ENCODE results near the gene KDM4B. TPM values are rescaled to one million over a fixed set of nuclear protein-coding genes. Genes with fewer than 3 reads are reported as not detected.

KDM4B gene
- total and polyA plus RNA-seq, 7 donors, result 7.2 to 46.5 (median 21.4) TPM

DNA sequence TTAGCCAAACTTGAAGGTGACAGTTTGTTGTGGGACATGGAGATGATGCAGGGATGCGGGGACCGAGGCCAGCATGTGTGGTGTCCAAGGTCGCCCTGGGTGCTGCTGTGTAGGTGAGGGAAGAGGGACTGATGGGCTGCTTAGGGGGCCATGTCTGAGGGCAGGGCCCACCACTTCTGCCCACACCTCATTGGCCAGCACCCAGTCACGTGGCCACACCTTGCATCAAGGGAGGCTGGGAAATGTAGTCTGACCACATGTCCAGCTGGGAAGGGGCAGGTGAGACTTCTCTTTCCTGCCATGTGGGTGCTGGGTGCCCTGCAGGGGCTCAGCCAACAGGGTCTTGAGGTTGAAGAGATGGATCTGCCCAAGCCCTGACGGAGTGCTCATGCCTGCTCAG is 88.9 kb downstream of the KDM4B start:
- WGBS, 2 donors, result 93% methylated on average over 5 of the region's 5 CpGs
- no peak overlapping the region for H3K27ac ChIP-seq
- H3K4me3 ChIP-seq, result no peak overlapping the region
- no peaks in the 10 kb centered on the region for H3K27me3 ChIP-seq
- H3K9me3 ChIP-seq, result peaks cover 0 to 2% (median under 1%) of the 10 kb centered on the region in 4 donors
- H3K36me3 ChIP-seq, result peaks cover 0 to 50% (median 2%) of the 10 kb centered on the region in 4 donors
- no peaks in the 10 kb centered on the region for H3K4me1 ChIP-seq
- TF ChIP-seq POLR2A (IDR thresholded peaks at IDR 0.05), result no peak
- DNase-seq, result no peak
- intact Hi-C loops (cut with DNase I), result no loop called here

- Histone ChIP-seq H3K4me1 (no peaks in the 10 kb centered on the region), H3K36me3 (peaks cover 0 to 52% (median 2%) of the 10 kb centered on the region in 4 donors), H3K9me3 (peaks cover 0 to 4% (median under 1%) of the 10 kb centered on the region in 4 donors), H3K4me3 (no peak overlapping the region), H3K27me3 (no peaks in the 10 kb centered on the region), H3K27ac (no peak overlapping the region)
- no peak for DNase-seq
- intact Hi-C loops (cut with DNase I), result no loop called here
- 92 to 95% methylated on average over 34 of the region's 34 CpGs for WGBS, 2 donors
- TF ChIP-seq CTCF (IDR thresholded peaks at IDR 0.05) (no peak), POLR2AphosphoS5 (IDR thresholded peaks at IDR 0.05) (no peak), POLR2A (IDR thresholded peaks at IDR 0.05) (no peak), EP300 (IDR thresholded peaks at IDR 0.05) (no peak)
Measured at GRCh38 chr19:5058521-5059212, 89.8 kb downstream of the KDM4B start.

- Histone ChIP-seq H3K4me3 (no peak overlapping the region), H3K36me3 (peaks cover 0 to 57% (median 2%) of the 10 kb centered on the region in 4 donors), H3K4me1 (no peaks in the 10 kb centered on the region), H3K27me3 (no peaks in the 10 kb centered on the region), H3K27ac (no peak overlapping the region), H3K9me3 (peaks cover 0 to 4% (median under 1%) of the 10 kb centered on the region in 4 donors)
- intact Hi-C loops (cut with DNase I), result no loop called here
- WGBS, 2 donors, result 90 to 92% methylated on average over 21 of the region's 21 CpGs
- TF ChIP-seq POLR2AphosphoS5 (IDR thresholded peaks at IDR 0.05), result no peak
- no peak for TF ChIP-seq POLR2A (IDR thresholded peaks at IDR 0.05)
- no peak for TF ChIP-seq EP300 (IDR thresholded peaks at IDR 0.05)
- TF ChIP-seq CTCF (IDR thresholded peaks at IDR 0.05), result no peak
- no peak for DNase-seq
Measured at GRCh38 chr19:5059213-5059574, 90.3 kb downstream of the KDM4B start.

GRCh38 chr19:5059793-5060192 is 90.9 kb downstream of the KDM4B start:
- Histone ChIP-seq H3K9me3 (peaks cover 0 to 4% (median under 1%) of the 10 kb centered on the region in 4 donors), H3K27ac (no peak overlapping the region), H3K4me3 (no peak overlapping the region), H3K4me1 (no peaks in the 10 kb centered on the region), H3K27me3 (no peaks in the 10 kb centered on the region), H3K36me3 (peaks cover 0 to 51% (median 2%) of the 10 kb centered on the region in 4 donors)
- WGBS, 2 donors, result 95 to 96% methylated on average over 12 of the region's 12 CpGs
- intact Hi-C loops (cut with DNase I), result no loop called here
- DNase-seq, result no peak
- no peak for TF ChIP-seq EP300 (IDR thresholded peaks at IDR 0.05)
- no peak for TF ChIP-seq POLR2A (IDR thresholded peaks at IDR 0.05)
- TF ChIP-seq POLR2AphosphoS5 (IDR thresholded peaks at IDR 0.05), result no peak
- no peak for TF ChIP-seq CTCF (IDR thresholded peaks at IDR 0.05)

DNA sequence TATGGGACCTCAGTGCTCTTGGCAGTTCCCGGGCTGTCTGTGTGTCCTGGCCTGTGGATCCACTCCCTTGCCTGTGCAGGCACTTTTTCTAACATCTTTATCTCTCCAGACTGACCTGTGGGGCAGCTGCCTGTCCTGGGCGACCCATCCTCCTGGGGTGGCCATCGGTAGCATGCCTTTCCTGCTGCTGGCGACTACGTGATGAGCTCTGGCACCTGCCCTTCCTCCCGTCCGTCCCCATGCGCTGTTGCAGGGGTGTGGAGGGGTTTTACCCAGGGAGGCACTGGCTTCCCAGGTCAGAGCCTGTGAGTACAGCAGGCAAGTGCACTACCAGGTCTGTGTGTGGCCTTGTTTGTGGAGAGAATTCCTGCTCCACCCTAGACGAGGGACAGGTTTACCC is 93.3 kb downstream of the KDM4B start:
- intact Hi-C loops (cut with DNase I), result no loop called here
- Histone ChIP-seq H3K9me3 (peaks cover 0 to 4% (median under 1%) of the 10 kb centered on the region in 4 donors), H3K36me3 (peaks cover 0 to 49% (median 5%) of the 10 kb centered on the region in 4 donors), H3K4me1 (no peaks in the 10 kb centered on the region), H3K27me3 (no peaks in the 10 kb centered on the region), H3K4me3 (no peak overlapping the region), H3K27ac (no peak overlapping the region)
- DNase-seq, result no peak
- 92 to 97% methylated on average over 9 of the region's 9 CpGs for WGBS, 2 donors
- TF ChIP-seq POLR2AphosphoS5 (IDR thresholded peaks at IDR 0.05), result no peak
- no peak for TF ChIP-seq POLR2A (IDR thresholded peaks at IDR 0.05)
- no peak for TF ChIP-seq CTCF (IDR thresholded peaks at IDR 0.05)
- TF ChIP-seq EP300 (IDR thresholded peaks at IDR 0.05), result no peak
